DND-41 (cell line): ENCODE results near the gene GREB1L.

Experiments
- CTCF ChIP-seq: IDR thresholded peaks from 2 replicates; pipeline ENCODE4 v1.5.1; 2012; ENCODE audit warnings: borderline replicate concordance, low read length, moderate library complexity, mild to moderate bottlenecking; ENCODE audit not compliant: poor library complexity, severe bottlenecking; ENCODE audit errors: extremely low read depth
- EZH2 ChIP-seq: IDR thresholded peaks from 3 replicates; pipeline ENCODE4 v1.6.1; 2012; ENCODE audit warnings: borderline replicate concordance, low read depth, mild to moderate bottlenecking, moderate library complexity, low read length, inconsistent platforms; ENCODE audit not compliant: severe bottlenecking

- no peak for TF ChIP-seq CTCF
- no peak for TF ChIP-seq EZH2
Measured at GRCh38 chr18:21386523-21387240, 144.7 kb downstream of the GREB1L start.
